Suprapubic skin (tissue), 4 donors: ENCODE results near the gene CARMIL3.

Experiments
- EP300 ChIP-seq: sonication (generic); formaldehyde crosslinking; IDR thresholded peaks from one replicate; pipeline ENCODE4 v1.6.1; 2017; ENCODE audit warnings: antibody characterized with exemption
- POLR2A ChIP-seq, 2 donors: fragments of 450-650 bp; IDR thresholded peaks; one replicate each; pipeline ENCODE4 v1.6.1; 2017; ENCODE audit warnings: antibody characterized with exemption in 2 of 2, mild to moderate bottlenecking in 2 of 2, moderate library complexity in 2 of 2
- POLR2AphosphoS5 ChIP-seq, 3 donors: sonication (generic); formaldehyde crosslinking; IDR thresholded peaks; one replicate each; pipeline ENCODE4 v1.6.1; 2017; ENCODE audit warnings: antibody characterized with exemption in 3 of 3
- TF ChIP-seq, protein P1 (sequence below), 2 donors: fragments of 200-600 bp in 1 of 2; fragments of 450-650 bp in 1 of 2; sonication (generic) in 1 of 2; IDR thresholded peaks; one replicate each; pipeline ENCODE4 v1.5.1; 2016 to 2019; ENCODE audit warnings: antibody characterized with exemption in 2 of 2, mild to moderate bottlenecking in 1 of 2, moderate library complexity in 1 of 2

DNA sequence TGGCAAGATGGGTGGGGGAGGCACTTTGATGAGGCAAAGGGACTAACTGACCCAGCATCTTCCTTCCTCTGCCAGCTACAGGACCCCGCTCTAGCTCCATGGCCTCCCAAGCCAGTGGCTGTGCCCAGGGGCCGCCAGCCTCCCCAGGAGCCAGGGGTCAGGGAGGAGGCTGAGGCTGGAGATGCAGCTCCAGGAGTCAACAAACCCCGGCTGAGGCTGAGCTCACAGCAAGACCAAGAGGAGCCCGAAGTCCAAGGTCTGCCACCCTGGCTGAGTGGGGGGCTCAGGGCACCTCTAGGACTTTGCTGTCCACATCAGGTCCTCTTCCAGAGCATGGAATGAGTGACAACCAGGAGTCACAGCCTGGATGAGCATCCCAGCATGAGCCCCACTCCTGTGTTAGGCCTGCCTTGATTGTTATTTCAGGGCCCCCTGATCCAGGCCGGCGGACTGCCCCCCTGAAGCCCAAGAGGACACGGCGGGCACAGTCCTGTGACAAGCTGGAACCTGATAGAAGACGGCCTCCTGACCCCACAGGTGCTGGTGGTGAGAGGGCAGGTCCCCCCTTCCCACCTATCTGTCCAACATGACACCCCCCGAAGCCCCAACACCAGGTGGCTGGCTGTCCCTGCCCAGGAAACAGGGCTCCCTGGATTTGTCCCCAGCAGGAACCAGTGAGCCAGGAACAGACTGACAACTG, 17.1 kb downstream of the CARMIL3 start:
- TF ChIP-seq, protein P1, sequence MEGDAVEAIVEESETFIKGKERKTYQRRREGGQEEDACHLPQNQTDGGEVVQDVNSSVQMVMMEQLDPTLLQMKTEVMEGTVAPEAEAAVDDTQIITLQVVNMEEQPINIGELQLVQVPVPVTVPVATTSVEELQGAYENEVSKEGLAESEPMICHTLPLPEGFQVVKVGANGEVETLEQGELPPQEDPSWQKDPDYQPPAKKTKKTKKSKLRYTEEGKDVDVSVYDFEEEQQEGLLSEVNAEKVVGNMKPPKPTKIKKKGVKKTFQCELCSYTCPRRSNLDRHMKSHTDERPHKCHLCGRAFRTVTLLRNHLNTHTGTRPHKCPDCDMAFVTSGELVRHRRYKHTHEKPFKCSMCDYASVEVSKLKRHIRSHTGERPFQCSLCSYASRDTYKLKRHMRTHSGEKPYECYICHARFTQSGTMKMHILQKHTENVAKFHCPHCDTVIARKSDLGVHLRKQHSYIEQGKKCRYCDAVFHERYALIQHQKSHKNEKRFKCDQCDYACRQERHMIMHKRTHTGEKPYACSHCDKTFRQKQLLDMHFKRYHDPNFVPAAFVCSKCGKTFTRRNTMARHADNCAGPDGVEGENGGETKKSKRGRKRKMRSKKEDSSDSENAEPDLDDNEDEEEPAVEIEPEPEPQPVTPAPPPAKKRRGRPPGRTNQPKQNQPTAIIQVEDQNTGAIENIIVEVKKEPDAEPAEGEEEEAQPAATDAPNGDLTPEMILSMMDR (IDR thresholded peaks at IDR 0.05), result no peak
- no peak for TF ChIP-seq POLR2A (IDR thresholded peaks at IDR 0.05)
- no peak for TF ChIP-seq POLR2AphosphoS5 (IDR thresholded peaks at IDR 0.05)
- no peak for TF ChIP-seq EP300
